ENCODE measurements around the gene GPRIN3. TPM values are rescaled to one million over a fixed set of nuclear protein-coding genes. Genes with fewer than 3 reads are reported as not detected.
A peak's percentile ranks its signal among the peaks of the same experiment; 100 is the strongest.

Gene GPRIN3
- total RNA-seq, 1 donor from 2014 or later, result 0.10 TPM

DNA sequence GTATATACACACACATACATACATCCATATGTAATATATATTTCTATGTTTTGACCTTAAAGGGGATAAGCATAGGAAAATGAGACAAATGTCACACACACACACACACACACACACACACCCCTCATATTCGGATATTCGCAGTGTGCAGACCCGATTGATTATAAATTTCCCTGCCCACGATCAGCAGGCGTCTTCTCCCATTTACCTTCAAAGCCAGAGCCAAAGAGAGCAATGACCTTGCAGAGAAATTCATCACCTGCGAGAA, 488 bp downstream of the GPRIN3 start:
- Mint-ChIP-seq H3K36me3 (ENCODE audit: low read depth) (no peaks in the 10 kb centered on the region), H3K9me3 (ENCODE audit: low read depth) (no peaks in the 10 kb centered on the region), H3K27ac (ENCODE audit: unreplicated experiment) (no peak overlapping the region), H3K27me3 (ENCODE audit: low read depth) (peaks cover 14% of the 10 kb centered on the region), H3K4me3 (ENCODE audit: unreplicated experiment) (peak overlapping the region; percentile 72), H3K4me1 (ENCODE audit: low read depth) (no peaks in the 10 kb centered on the region)
- no peak for DNase-seq (ENCODE audit: low spot score)
- TF ChIP-seq, protein P1, sequence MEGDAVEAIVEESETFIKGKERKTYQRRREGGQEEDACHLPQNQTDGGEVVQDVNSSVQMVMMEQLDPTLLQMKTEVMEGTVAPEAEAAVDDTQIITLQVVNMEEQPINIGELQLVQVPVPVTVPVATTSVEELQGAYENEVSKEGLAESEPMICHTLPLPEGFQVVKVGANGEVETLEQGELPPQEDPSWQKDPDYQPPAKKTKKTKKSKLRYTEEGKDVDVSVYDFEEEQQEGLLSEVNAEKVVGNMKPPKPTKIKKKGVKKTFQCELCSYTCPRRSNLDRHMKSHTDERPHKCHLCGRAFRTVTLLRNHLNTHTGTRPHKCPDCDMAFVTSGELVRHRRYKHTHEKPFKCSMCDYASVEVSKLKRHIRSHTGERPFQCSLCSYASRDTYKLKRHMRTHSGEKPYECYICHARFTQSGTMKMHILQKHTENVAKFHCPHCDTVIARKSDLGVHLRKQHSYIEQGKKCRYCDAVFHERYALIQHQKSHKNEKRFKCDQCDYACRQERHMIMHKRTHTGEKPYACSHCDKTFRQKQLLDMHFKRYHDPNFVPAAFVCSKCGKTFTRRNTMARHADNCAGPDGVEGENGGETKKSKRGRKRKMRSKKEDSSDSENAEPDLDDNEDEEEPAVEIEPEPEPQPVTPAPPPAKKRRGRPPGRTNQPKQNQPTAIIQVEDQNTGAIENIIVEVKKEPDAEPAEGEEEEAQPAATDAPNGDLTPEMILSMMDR (IDR thresholded peaks at IDR 0.05), result no peak

- H3K4me1 Mint-ChIP-seq (ENCODE audit: low read depth), result no peaks in the 10 kb centered on the region
- H3K36me3 Mint-ChIP-seq (ENCODE audit: low read depth), result no peaks in the 10 kb centered on the region
- H3K27me3 Mint-ChIP-seq (ENCODE audit: low read depth), result peaks cover 14% of the 10 kb centered on the region
- no peak for DNase-seq (ENCODE audit: low spot score)
- no peak overlapping the region for H3K4me3 Mint-ChIP-seq (ENCODE audit: unreplicated experiment)
- no peak overlapping the region for H3K27ac Mint-ChIP-seq (ENCODE audit: unreplicated experiment)
- TF ChIP-seq, protein P1 (IDR thresholded peaks at IDR 0.05), result no peak
- H3K9me3 Mint-ChIP-seq (ENCODE audit: low read depth), result no peaks in the 10 kb centered on the region
Measured at GRCh38 chr4:89306486-89307177, 968 bp downstream of the GPRIN3 start.

GRCh38 chr4:89305712-89306437, 1.7 kb downstream of the GPRIN3 start:
- TF ChIP-seq, protein P1 (IDR thresholded peaks at IDR 0.05), result no peak
- Mint-ChIP-seq H3K27ac (ENCODE audit: unreplicated experiment) (no peak overlapping the region), H3K36me3 (ENCODE audit: low read depth) (no peaks in the 10 kb centered on the region), H3K4me3 (ENCODE audit: unreplicated experiment) (no peak overlapping the region), H3K9me3 (ENCODE audit: low read depth) (no peaks in the 10 kb centered on the region), H3K4me1 (ENCODE audit: low read depth) (no peaks in the 10 kb centered on the region), H3K27me3 (ENCODE audit: low read depth) (peaks cover 20% of the 10 kb centered on the region)
- DNase-seq (ENCODE audit: low spot score), result no peak

DNA sequence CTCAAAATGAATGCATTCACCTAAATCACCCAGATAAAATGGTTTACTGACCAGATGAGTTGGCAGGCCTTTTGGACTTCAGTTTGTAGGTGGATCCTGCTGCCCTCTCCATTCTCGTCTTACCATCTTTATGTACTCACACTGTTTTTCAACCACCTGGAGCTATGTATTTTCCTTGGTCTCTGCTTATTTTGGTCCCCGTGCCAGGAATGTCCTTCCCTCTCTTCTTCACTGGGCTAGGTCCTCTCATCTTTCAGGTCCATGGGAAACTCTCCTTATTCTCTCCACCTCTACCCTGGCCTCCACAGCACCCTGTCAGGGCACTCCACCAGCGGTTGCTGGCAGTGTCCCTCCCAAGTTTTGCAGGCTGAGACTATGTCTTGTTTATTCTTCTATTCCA, 2.6 kb downstream of the GPRIN3 start:
- Mint-ChIP-seq H3K36me3 (ENCODE audit: low read depth) (no peaks in the 10 kb centered on the region), H3K27me3 (ENCODE audit: low read depth) (peaks cover 20% of the 10 kb centered on the region), H3K4me3 (ENCODE audit: unreplicated experiment) (no peak overlapping the region), H3K4me1 (ENCODE audit: low read depth) (no peaks in the 10 kb centered on the region), H3K27ac (ENCODE audit: unreplicated experiment) (no peak overlapping the region), H3K9me3 (ENCODE audit: low read depth) (no peaks in the 10 kb centered on the region)
- TF ChIP-seq, protein P1 (IDR thresholded peaks at IDR 0.05), result no peak
- DNase-seq (ENCODE audit: low spot score), result no peak

DNA sequence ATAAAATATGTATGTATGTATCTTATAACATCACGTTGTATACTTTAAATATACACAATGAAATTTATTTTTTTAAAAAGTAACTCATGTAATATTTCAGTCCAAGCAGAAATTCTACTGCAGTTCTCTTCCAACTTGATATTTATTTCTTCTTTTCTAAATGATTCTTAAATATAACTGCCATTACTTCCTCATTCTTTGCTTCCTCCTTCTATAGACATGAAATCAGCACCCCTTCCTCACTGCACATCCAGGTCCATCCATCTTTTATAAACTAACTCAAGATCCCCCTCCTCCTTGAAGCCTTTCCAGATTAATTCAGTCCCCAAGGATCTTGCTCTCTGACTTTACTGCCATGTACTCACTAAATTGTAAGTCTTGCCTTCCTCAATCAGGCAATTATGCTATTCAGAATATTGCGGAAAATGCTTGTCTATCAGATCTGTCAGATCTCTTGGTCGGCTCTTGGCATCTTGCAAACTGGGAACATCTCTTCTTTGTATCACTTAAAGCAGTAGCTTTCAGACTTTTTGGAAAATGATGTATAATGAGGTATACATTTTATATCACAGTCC, 3.7 kb downstream of the GPRIN3 start:
- Mint-ChIP-seq H3K27me3 (ENCODE audit: low read depth) (peaks cover 24% of the 10 kb centered on the region), H3K4me1 (ENCODE audit: low read depth) (peaks cover 3% of the 10 kb centered on the region), H3K36me3 (ENCODE audit: low read depth) (no peaks in the 10 kb centered on the region), H3K4me3 (ENCODE audit: unreplicated experiment) (no peak overlapping the region), H3K27ac (ENCODE audit: unreplicated experiment) (no peak overlapping the region), H3K9me3 (ENCODE audit: low read depth) (no peaks in the 10 kb centered on the region)
- no peak for DNase-seq (ENCODE audit: low spot score)
- TF ChIP-seq, protein P1 (IDR thresholded peaks at IDR 0.05), result no peak
